Stimulated activated memory B cell treated with anti-CD40 and anti-IgM and Interleukin-4, amounts not matched to agents 10 μg/mL and 1 μg/mL and 100 μg/mL, for 72 hours (primary cell): ENCODE results near the gene CCNG2.

Experiments
- ATAC-seq: fragments of 150-1000 bp; cut with Tn5 transposase; 2 replicates; pipeline ENCODE4 v1.10.0; 2021
- H3K27ac Mint-ChIP-seq: one replicate; pipeline ENCODE4 v1.8.0; 2022; ENCODE audit warnings: mild to moderate bottlenecking, mixed read lengths
- H3K27me3 Mint-ChIP-seq: one replicate; pipeline ENCODE4 v1.8.0; 2022; ENCODE audit warnings: mixed read lengths
- H3K36me3 Mint-ChIP-seq: one replicate; pipeline ENCODE4 v1.8.0; 2022; ENCODE audit warnings: mixed read lengths
- H3K4me1 Mint-ChIP-seq: one replicate; pipeline ENCODE4 v1.8.0; 2022; ENCODE audit warnings: mixed read lengths
- H3K4me3 Mint-ChIP-seq: one replicate; pipeline ENCODE4 v1.8.0; 2022; ENCODE audit warnings: mild to moderate bottlenecking, moderate library complexity, mixed read lengths
- H3K9me3 Mint-ChIP-seq: one replicate; pipeline ENCODE4 v1.8.0; 2022; ENCODE audit warnings: mixed read lengths

Gene CCNG2

GRCh38 chr4:77199276-77199675 lies 42.3 kb downstream of the CCNG2 start:
- no peaks in the 10 kb centered on the region for H3K27me3 Mint-ChIP-seq
- ATAC-seq, result no peak
- H3K36me3 Mint-ChIP-seq, result no peaks in the 10 kb centered on the region
- peaks cover 46% of the 10 kb centered on the region for H3K4me1 Mint-ChIP-seq
- H3K4me3 Mint-ChIP-seq, result no peak overlapping the region
- no peaks in the 10 kb centered on the region for H3K9me3 Mint-ChIP-seq
- H3K27ac Mint-ChIP-seq, result peak overlapping the region; percentile 4

- H3K9me3 Mint-ChIP-seq, result no peaks in the 10 kb centered on the region
- peaks cover 42% of the 10 kb centered on the region for H3K4me1 Mint-ChIP-seq
- H3K27me3 Mint-ChIP-seq, result no peaks in the 10 kb centered on the region
- no peak overlapping the region for H3K4me3 Mint-ChIP-seq
- H3K27ac Mint-ChIP-seq, result peak overlapping the region; percentile 4
- ATAC-seq, result no peak
- H3K36me3 Mint-ChIP-seq, result no peaks in the 10 kb centered on the region
Observed at GRCh38 chr4:77199701-77200100, 42.7 kb downstream of the CCNG2 start.

- H3K9me3 Mint-ChIP-seq, result no peaks in the 10 kb centered on the region
- no peak overlapping the region for H3K27ac Mint-ChIP-seq
- H3K27me3 Mint-ChIP-seq, result no peaks in the 10 kb centered on the region
- no peak for ATAC-seq
- peaks cover 28% of the 10 kb centered on the region for H3K4me1 Mint-ChIP-seq
- no peaks in the 10 kb centered on the region for H3K36me3 Mint-ChIP-seq
- H3K4me3 Mint-ChIP-seq, result no peak overlapping the region
Observed at GRCh38 chr4:77201343-77201742, 44.3 kb downstream of the CCNG2 start.

GRCh38 chr4:77201857-77202256 lies 44.9 kb downstream of the CCNG2 start:
- Mint-ChIP-seq H3K27me3 (no peaks in the 10 kb centered on the region), H3K36me3 (no peaks in the 10 kb centered on the region), H3K9me3 (no peaks in the 10 kb centered on the region), H3K4me3 (no peak overlapping the region), H3K4me1 (peaks cover 23% of the 10 kb centered on the region), H3K27ac (no peak overlapping the region)
- ATAC-seq, result no peak

GRCh38 chr4:77202491-77202890 lies 45.5 kb downstream of the CCNG2 start:
- H3K36me3 Mint-ChIP-seq, result no peaks in the 10 kb centered on the region
- peaks cover 17% of the 10 kb centered on the region for H3K4me1 Mint-ChIP-seq
- H3K27ac Mint-ChIP-seq, result peak overlapping the region; percentile 3
- ATAC-seq, result no peak
- no peak overlapping the region for H3K4me3 Mint-ChIP-seq
- no peaks in the 10 kb centered on the region for H3K27me3 Mint-ChIP-seq
- no peaks in the 10 kb centered on the region for H3K9me3 Mint-ChIP-seq

GRCh38 chr4:77203380-77204197 lies 46.6 kb downstream of the CCNG2 start:
- no peak overlapping the region for H3K4me3 Mint-ChIP-seq
- ATAC-seq, result peak; percentile 88
- no peaks in the 10 kb centered on the region for H3K9me3 Mint-ChIP-seq
- no peaks in the 10 kb centered on the region for H3K36me3 Mint-ChIP-seq
- H3K4me1 Mint-ChIP-seq, result peaks cover 10% of the 10 kb centered on the region
- peak overlapping the region; percentile 3 for H3K27ac Mint-ChIP-seq
- no peaks in the 10 kb centered on the region for H3K27me3 Mint-ChIP-seq

- H3K27ac Mint-ChIP-seq, result no peak overlapping the region
Observed at GRCh38 chr4:77204621-77205020, 47.6 kb downstream of the CCNG2 start.

GRCh38 chr4:77209012-77209411 lies 52.0 kb downstream of the CCNG2 start:
- Mint-ChIP-seq H3K9me3 (no peaks in the 10 kb centered on the region), H3K27me3 (no peaks in the 10 kb centered on the region), H3K4me3 (no peak overlapping the region), H3K27ac (no peak overlapping the region), H3K4me1 (no peaks in the 10 kb centered on the region), H3K36me3 (no peaks in the 10 kb centered on the region)
- no peak for ATAC-seq

More at GRCh38 chr4:77204621-77205020, 47.6 kb downstream of the CCNG2 start:
- no peaks in the 10 kb centered on the region for H3K9me3 Mint-ChIP-seq
- H3K27me3 Mint-ChIP-seq, result no peaks in the 10 kb centered on the region
- ATAC-seq, result no peak
- no peak overlapping the region for H3K4me3 Mint-ChIP-seq
- H3K4me1 Mint-ChIP-seq, result peaks cover 10% of the 10 kb centered on the region
- H3K36me3 Mint-ChIP-seq, result no peaks in the 10 kb centered on the region

- Mint-ChIP-seq H3K4me1 (no peaks in the 10 kb centered on the region), H3K36me3 (no peaks in the 10 kb centered on the region), H3K4me3 (no peak overlapping the region), H3K27me3 (no peaks in the 10 kb centered on the region), H3K27ac (no peak overlapping the region), H3K9me3 (no peaks in the 10 kb centered on the region)
- ATAC-seq, result no peak
Observed at GRCh38 chr4:77209936-77210335, 52.9 kb downstream of the CCNG2 start.

- Mint-ChIP-seq H3K27me3 (no peaks in the 10 kb centered on the region), H3K4me1 (no peaks in the 10 kb centered on the region), H3K27ac (no peak overlapping the region), H3K9me3 (no peaks in the 10 kb centered on the region), H3K4me3 (no peak overlapping the region), H3K36me3 (no peaks in the 10 kb centered on the region)
- ATAC-seq, result no peak
Observed at GRCh38 chr4:77215107-77215506, 58.1 kb downstream of the CCNG2 start.

- Mint-ChIP-seq H3K27ac (no peak overlapping the region), H3K4me3 (no peak overlapping the region), H3K36me3 (no peaks in the 10 kb centered on the region), H3K27me3 (no peaks in the 10 kb centered on the region), H3K4me1 (no peaks in the 10 kb centered on the region), H3K9me3 (no peaks in the 10 kb centered on the region)
- no peak for ATAC-seq
Observed at GRCh38 chr4:77217526-77217925, 60.5 kb downstream of the CCNG2 start.

GRCh38 chr4:77219266-77219665 lies 62.3 kb downstream of the CCNG2 start:
- Mint-ChIP-seq H3K27ac (no peak overlapping the region), H3K27me3 (no peaks in the 10 kb centered on the region), H3K36me3 (peaks cover 5% of the 10 kb centered on the region), H3K4me1 (no peaks in the 10 kb centered on the region), H3K9me3 (no peaks in the 10 kb centered on the region), H3K4me3 (no peak overlapping the region)
- no peak for ATAC-seq
